ENCODE data around the gene RNF227. TPM values are rescaled to one million over a fixed set of nuclear protein-coding genes. Genes with fewer than 3 reads are reported as not detected.
"Not testable (repeated sequence)": the region's sequence is repeated elsewhere in the genome, so short reads cannot be mapped to it uniquely, and the experiment has no call there.

The RNF227 gene
- total RNA-seq, 1 experiment from 2014 or later = 2.0 TPM

- DNase-seq (ENCODE audit: low read depth) = no peak
- in situ Hi-C loops (cut with HindIII; ENCODE audit: low pct_unique_long_range_greater_than_20kb, low sequenced_read_pairs) = no loop called here
These were observed 35.8 kb downstream of the RNF227 start for GRCh38 chr17:7880076-7880868.

GRCh38 chr17:7878234-7878633 lies 37.9 kb downstream of the RNF227 start:
- in situ Hi-C loops (cut with HindIII; ENCODE audit: low pct_unique_long_range_greater_than_20kb, low sequenced_read_pairs) = no loop called here
- no peak for DNase-seq (ENCODE audit: low read depth)

- no peak for DNase-seq (ENCODE audit: low read depth)
- in situ Hi-C loops (cut with HindIII; ENCODE audit: low pct_unique_long_range_greater_than_20kb, low sequenced_read_pairs) = no loop called here
These were observed 40.2 kb downstream of the RNF227 start for GRCh38 chr17:7875804-7876370.

- no peak for DNase-seq (ENCODE audit: low read depth)
- in situ Hi-C loops (cut with HindIII; ENCODE audit: low pct_unique_long_range_greater_than_20kb, low sequenced_read_pairs) = no loop called here
These were observed 43.0 kb downstream of the RNF227 start for GRCh38 chr17:7873051-7873450.

- no peak for DNase-seq (ENCODE audit: low read depth)
- in situ Hi-C loops (cut with HindIII; ENCODE audit: low pct_unique_long_range_greater_than_20kb, low sequenced_read_pairs) = no loop called here
These were observed 48.2 kb downstream of the RNF227 start for GRCh38 chr17:7867881-7868329.

GRCh38 chr17:7864995-7865650 lies 51.0 kb downstream of the RNF227 start:
- no peak for DNase-seq (ENCODE audit: low read depth)
- in situ Hi-C loops (cut with HindIII; ENCODE audit: low pct_unique_long_range_greater_than_20kb, low sequenced_read_pairs) = no loop called here

GRCh38 chr17:7864384-7864783 lies 51.7 kb downstream of the RNF227 start:
- in situ Hi-C loops (cut with HindIII; ENCODE audit: low pct_unique_long_range_greater_than_20kb, low sequenced_read_pairs) = not testable (repeated sequence)

More at GRCh38 chr17:7864384-7864783, 51.7 kb downstream of the RNF227 start:
- DNase-seq (ENCODE audit: low read depth) = not testable (repeated sequence)

Other genes with a start within 250 kb of the RNF227 start
- 24.4 and 27.3 TPM in 2 replicates for gene TP53, start 228.8 kb downstream of the RNF227 start, total RNA-seq (2014; rRNA removed; shearing (Covaris generic); ENCODE audit: low replicate concordance)
- gene WRAP53, start 227.8 kb downstream of the RNF227 start, total RNA-seq (2014; rRNA removed; shearing (Covaris generic); ENCODE audit: low replicate concordance) = 18.6 and 23.1 TPM in 2 replicates
- gene EFNB3, start 211.1 kb downstream of the RNF227 start, total RNA-seq (2014; rRNA removed; shearing (Covaris generic); ENCODE audit: low replicate concordance) = not detected in 2 replicates
- 1.0 TPM in 1 of 2 replicates, not detected in the other for gene DNAH2, start 198.5 kb downstream of the RNF227 start, total RNA-seq (2014; rRNA removed; shearing (Covaris generic); ENCODE audit: low replicate concordance)
- 0.27 TPM in 1 of 2 replicates, not detected in the other for gene KDM6B, start 82.1 kb downstream of the RNF227 start, total RNA-seq (2014; rRNA removed; shearing (Covaris generic); ENCODE audit: low replicate concordance)
- not detected in 2 replicates for gene TMEM88, start 61.2 kb downstream of the RNF227 start, total RNA-seq (2014; rRNA removed; shearing (Covaris generic); ENCODE audit: low replicate concordance)
- 52.9 and 61.3 TPM in 2 replicates for gene NAA38, start 58.7 kb downstream of the RNF227 start, total RNA-seq (2014; rRNA removed; shearing (Covaris generic); ENCODE audit: low replicate concordance)
- 4.6 and 4.7 TPM in 2 replicates for gene CYB5D1, start 58.3 kb downstream of the RNF227 start, total RNA-seq (2014; rRNA removed; shearing (Covaris generic); ENCODE audit: low replicate concordance)
- gene CHD3, start 27.5 kb downstream of the RNF227 start, total RNA-seq (2014; rRNA removed; shearing (Covaris generic); ENCODE audit: low replicate concordance) = 21.3 and 23.8 TPM in 2 replicates
- gene KCNAB3, start 13.6 kb upstream of the RNF227 start, total RNA-seq (2014; rRNA removed; shearing (Covaris generic); ENCODE audit: low replicate concordance) = 0.29 TPM in 1 of 2 replicates, not detected in the other
- 0.71 and 6.5 TPM in 2 replicates for gene TRAPPC1, start 15.7 kb upstream of the RNF227 start, total RNA-seq (2014; rRNA removed; shearing (Covaris generic); ENCODE audit: low replicate concordance)
- 16.6 and 27.1 TPM in 2 replicates for gene CNTROB, start 15.9 kb upstream of the RNF227 start, total RNA-seq (2014; rRNA removed; shearing (Covaris generic); ENCODE audit: low replicate concordance)
- gene GUCY2D, start 86.3 kb upstream of the RNF227 start, total RNA-seq (2014; rRNA removed; shearing (Covaris generic); ENCODE audit: low replicate concordance) = not detected in 2 replicates
- gene ALOX15B, start 122.8 kb upstream of the RNF227 start, total RNA-seq (2014; rRNA removed; shearing (Covaris generic); ENCODE audit: low replicate concordance) = not detected in 2 replicates
- 0.74 TPM in 1 of 2 replicates, not detected in the other for gene ALOX12B, start 171.4 kb upstream of the RNF227 start, total RNA-seq (2014; rRNA removed; shearing (Covaris generic); ENCODE audit: low replicate concordance)
- gene ALOXE3, start 202.2 kb upstream of the RNF227 start, total RNA-seq (2014; rRNA removed; shearing (Covaris generic); ENCODE audit: low replicate concordance) = not detected in 2 replicates
- gene HES7, start 207.8 kb upstream of the RNF227 start, total RNA-seq (2014; rRNA removed; shearing (Covaris generic); ENCODE audit: low replicate concordance) = 5.3 TPM in 1 of 2 replicates, not detected in the other
- gene PER1, start 236.1 kb upstream of the RNF227 start, total RNA-seq (2014; rRNA removed; shearing (Covaris generic); ENCODE audit: low replicate concordance) = 3.2 and 5.6 TPM in 2 replicates
- 0.09 TPM in 1 of 2 replicates, not detected in the other for gene VAMP2, start 246.7 kb upstream of the RNF227 start, total RNA-seq (2014; rRNA removed; shearing (Covaris generic); ENCODE audit: low replicate concordance)